K562 (cell line): ENCODE measurements around the gene ZFR2. TPM values are rescaled to one million over a fixed set of nuclear protein-coding genes. Genes with fewer than 3 reads are reported as not detected.

ENCODE experiments used
- BACH1 ChIP-seq: fragments of 200-800 bp; sonication (Bioruptor generic); IDR thresholded peaks from 2 replicates; pipeline ENCODE4 v1.6.1; 2016; ENCODE audit warnings: missing genetic modification characterization, missing compliant biosample characterization
- BRF1 ChIP-seq: IDR thresholded peaks from 3 replicates; pipeline ENCODE4 v1.6.1; 2011; ENCODE audit warnings: borderline replicate concordance, mild to moderate bottlenecking; ENCODE audit not compliant: insufficient read length; ENCODE audit errors: extremely low read depth
- CBX3 ChIP-seq, 2 experiments: IDR thresholded peaks; 1 replicate in 1 of 2; 2 replicates in 1 of 2; pipeline ENCODE4 v1.6.1; 2012; ENCODE audit warnings: inconsistent platforms in 2 of 2, low read length in 2 of 2, borderline replicate concordance in 1 of 2, control low read depth in 1 of 2
- CREBBP ChIP-seq: IDR thresholded peaks from one replicate; pipeline ENCODE4 v1.6.1; 2012; ENCODE audit warnings: low read depth, mild to moderate bottlenecking, control low read depth, inconsistent platforms, low read length
- DLX4 ChIP-seq: fragments of 250-450 bp; sonication (Bioruptor Pico); IDR thresholded peaks from 2 replicates; pipeline ENCODE4 v1.6.1; 2021; ENCODE audit warnings: mild to moderate bottlenecking
- HMGN3 ChIP-seq: IDR thresholded peaks from 2 replicates; pipeline ENCODE4 v1.6.1; 2011; ENCODE audit warnings: borderline replicate concordance, low read depth, mild to moderate bottlenecking, mixed read lengths, low read length; ENCODE audit not compliant: insufficient read length; ENCODE audit errors: extremely low read depth
- KLF16 ChIP-seq: IDR thresholded peaks from 2 replicates; pipeline ENCODE4 v1.6.1; 2016; ENCODE audit warnings: antibody characterized with exemption
- LCOR ChIP-seq: sonication (generic); formaldehyde crosslinking; IDR thresholded peaks from 2 replicates; pipeline ENCODE4 v1.8.0; 2022; ENCODE audit warnings: mild to moderate bottlenecking, missing genetic modification reagents
- MNT ChIP-seq, 2 experiments: fragments of 450-650 bp; conservative IDR thresholded peaks; 2 replicates each; pipeline ENCODE4 v1.6.1; 2017; ENCODE audit warnings: mild to moderate bottlenecking in 2 of 2, moderate library complexity in 2 of 2
- MXI1 ChIP-seq: IDR thresholded peaks from 2 replicates; pipeline ENCODE4 v1.6.1; 2011; ENCODE audit warnings: low read depth, mild to moderate bottlenecking, improper control_type of control experiment, low read length
- NCOA2 ChIP-seq, 2 experiments: fragments of 450-650 bp; IDR thresholded peaks; 2 replicates each; pipeline ENCODE4 v1.6.1; 2018; ENCODE audit warnings: mild to moderate bottlenecking in 2 of 2, moderate library complexity in 1 of 2; ENCODE audit not compliant: partially characterized antibody in 2 of 2
- NFRKB ChIP-seq: fragments of 450-650 bp; IDR thresholded peaks from 2 replicates; pipeline ENCODE4 v1.6.1; 2016; ENCODE audit warnings: low read depth
- NR1H2 ChIP-seq: sonication (generic); formaldehyde crosslinking; IDR thresholded peaks from 2 replicates; pipeline ENCODE4 v1.4.0; 2020; ENCODE audit warnings: mild to moderate bottlenecking, missing genetic modification reagents
- NUFIP1 ChIP-seq: fragments of 450-650 bp; IDR thresholded peaks from 2 replicates; pipeline ENCODE4 v1.6.1; 2018; ENCODE audit not compliant: partially characterized antibody
- TBP ChIP-seq: optimal IDR thresholded peaks from 2 replicates; pipeline ENCODE3; 2011; ENCODE audit warnings: low read depth, low read length, improper control_type of control experiment
- ZBTB12 ChIP-seq: fragments of 250-450 bp; sonication (Bioruptor Pico); IDR thresholded peaks from 2 replicates; pipeline ENCODE4 v1.4.0; 2020
- ZNF431 ChIP-seq: sonication (generic); formaldehyde crosslinking; IDR thresholded peaks from 2 replicates; pipeline ENCODE4 v1.8.0; 2022; ENCODE audit warnings: mild to moderate bottlenecking, missing genetic modification reagents
- ZNF436 ChIP-seq: fragments of 250-450, 450-650 bp; sonication (Bioruptor Pico); formaldehyde crosslinking; IDR thresholded peaks from 2 replicates; pipeline ENCODE4 v1.7.0; 2020; ENCODE audit warnings: mild to moderate bottlenecking
- polyA plus RNA-seq, 8 experiments: library from polyadenylated mRNA; depleted of rRNA in 4 of 8; stranded (reverse) in 5 of 8; unstranded in 3 of 8; fragments of >200 nt; fragmentation: Nextera tagmentation in 2 of 8; fragmentation: Illumina TruSeq in 1 of 8; extraction: Ambion mirVana in 2 of 8; extraction: Trizol in 1 of 8; gene quantifications; 2 replicates each; pipeline versions ENCODE4 v1.2.1 to v1.2.3, GENCODE V29; 2011 to 2014; ENCODE audit warnings: inconsistent platforms in 1 of 8, missing spikeins in 1 of 8
- total RNA-seq, 7 experiments: library from RNA; depleted of rRNA in 6 of 7; stranded (reverse); fragments of >200 nt in 6 of 7; fragmentation: Illumina TruSeq in 2 of 7; extraction: Trizol in 2 of 7; gene quantifications; 2 replicates each; pipeline versions ENCODE4 v1.2.1 to v1.2.3, GENCODE V29; 2011 to 2021; ENCODE audit warnings: low replicate concordance in 1 of 7
- TF ChIP-seq, protein P1 (sequence below): sonication (generic); IDR thresholded peaks from 2 replicates; pipeline ENCODE4 v1.6.1; 2016
- TF ChIP-seq, protein P2 (sequence below): fragments of 450-650 bp; formaldehyde crosslinking; IDR thresholded peaks from 2 replicates; pipeline ENCODE4 v1.4.0; 2022; ENCODE audit warnings: mild to moderate bottlenecking, moderate library complexity
- TF ChIP-seq, protein P3 (sequence below): fragments of 250-450 bp; sonication (Bioruptor Pico); IDR thresholded peaks from 2 replicates; pipeline ENCODE4 v1.8.0; 2021; ENCODE audit warnings: borderline replicate concordance, mild to moderate bottlenecking, moderate library complexity; ENCODE audit not compliant: poor library complexity, severe bottlenecking

Gene ZFR2
- total and polyA plus RNA-seq, 9 of the 15 experiments (the other 6 are each of a cell fraction or from before 2014, with no cell fraction given), result 0.03 to 0.59 (median 0.07) TPM; not detected in 6

- TF ChIP-seq LCOR (CRISPR knock-in tag) (peak; percentile 54; the same call in 1 of the 2 replicates), NFRKB (0 out of 2 replicates have a peak, but pooled peaks have one; percentile 38), ZNF436 (no peak), NR1H2 (CRISPR knock-in tag) (no peak), BRF1 (no peak), TBP (peak; percentile 87), HMGN3 (peak; percentile 56), ZNF431 (CRISPR knock-in tag) (no peak), NUFIP1 (peak; percentile 12), CREBBP (no peak), CBX3 (IDR thresholded peaks at IDR 0.05; ENCODE audit: borderline replicate concordance in 1 of 2, low read length in 2 of 2) (peak in 1 of 2 experiments; percentile 69; a peak in 1 of 3 replicates), ZBTB12 (no peak), DLX4 (CRISPR knock-in tag) (no peak), MNT (conservative IDR thresholded peaks at IDR 0.05) (peak; percentile 75 to 84), NCOA2 (IDR thresholded peaks at IDR 0.05; ENCODE audit: partially characterized antibody in 2 of 2) (no peak), BACH1 (tag) (no peak), KLF16 (no peak), MXI1 (no peak)
- TF ChIP-seq, protein P1, sequence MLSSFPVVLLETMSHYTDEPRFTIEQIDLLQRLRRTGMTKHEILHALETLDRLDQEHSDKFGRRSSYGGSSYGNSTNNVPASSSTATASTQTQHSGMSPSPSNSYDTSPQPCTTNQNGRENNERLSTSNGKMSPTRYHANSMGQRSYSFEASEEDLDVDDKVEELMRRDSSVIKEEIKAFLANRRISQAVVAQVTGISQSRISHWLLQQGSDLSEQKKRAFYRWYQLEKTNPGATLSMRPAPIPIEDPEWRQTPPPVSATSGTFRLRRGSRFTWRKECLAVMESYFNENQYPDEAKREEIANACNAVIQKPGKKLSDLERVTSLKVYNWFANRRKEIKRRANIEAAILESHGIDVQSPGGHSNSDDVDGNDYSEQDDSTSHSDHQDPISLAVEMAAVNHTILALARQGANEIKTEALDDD, result no peak
- TF ChIP-seq, protein P2, sequence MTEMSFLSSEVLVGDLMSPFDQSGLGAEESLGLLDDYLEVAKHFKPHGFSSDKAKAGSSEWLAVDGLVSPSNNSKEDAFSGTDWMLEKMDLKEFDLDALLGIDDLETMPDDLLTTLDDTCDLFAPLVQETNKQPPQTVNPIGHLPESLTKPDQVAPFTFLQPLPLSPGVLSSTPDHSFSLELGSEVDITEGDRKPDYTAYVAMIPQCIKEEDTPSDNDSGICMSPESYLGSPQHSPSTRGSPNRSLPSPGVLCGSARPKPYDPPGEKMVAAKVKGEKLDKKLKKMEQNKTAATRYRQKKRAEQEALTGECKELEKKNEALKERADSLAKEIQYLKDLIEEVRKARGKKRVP (CRISPR knock-in tag), result no peak
- TF ChIP-seq, protein P3, sequence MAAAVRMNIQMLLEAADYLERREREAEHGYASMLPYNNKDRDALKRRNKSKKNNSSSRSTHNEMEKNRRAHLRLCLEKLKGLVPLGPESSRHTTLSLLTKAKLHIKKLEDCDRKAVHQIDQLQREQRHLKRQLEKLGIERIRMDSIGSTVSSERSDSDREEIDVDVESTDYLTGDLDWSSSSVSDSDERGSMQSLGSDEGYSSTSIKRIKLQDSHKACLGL, result no peak
Measured at GRCh38 chr19:3761382-3762129, 107.3 kb downstream of the ZFR2 start, which contains the start of gene APBA3 (continued).
